ENCODE data around the gene OR9A4.
"Not testable (repeated sequence)": the region's sequence is repeated elsewhere in the genome, so short reads cannot be mapped to it uniquely, and the experiment has no call there.

OR9A4 gene

GRCh38 chr7:141877365-141877764 is 38.8 kb upstream of the OR9A4 start:
- no peak overlapping the region for H3K27ac ChIP-seq
- H3K4me3 ChIP-seq (ENCODE audit: low read depth, low read length) = no peak overlapping the region
- DNase-seq = no peak
- in situ Hi-C loops (cut with HindIII; ENCODE audit: low pct_ligation_motif_present, low sequenced_read_pairs) = no loop called here
- no peak for TF ChIP-seq CTCF (IDR thresholded peaks at IDR 0.05; ENCODE audit: low read depth, low read length, missing control alignments)
- no peaks in the 10 kb centered on the region for H3K36me3 ChIP-seq (replicated peaks)
- no peaks in the 10 kb centered on the region for H3K27me3 ChIP-seq (replicated peaks)

GRCh38 chr7:141880960-141881359 is 35.2 kb upstream of the OR9A4 start:
- in situ Hi-C loops (cut with HindIII; ENCODE audit: low pct_ligation_motif_present, low sequenced_read_pairs) = no loop called here
- H3K36me3 ChIP-seq (replicated peaks) = no peaks in the 10 kb centered on the region
- no peaks in the 10 kb centered on the region for H3K27me3 ChIP-seq (replicated peaks)
- H3K27ac ChIP-seq = no peak overlapping the region
- DNase-seq = no peak
- no peak for TF ChIP-seq CTCF (IDR thresholded peaks at IDR 0.05; ENCODE audit: low read depth, low read length, missing control alignments)
- no peak overlapping the region for H3K4me3 ChIP-seq (ENCODE audit: low read depth, low read length)

- H3K36me3 ChIP-seq (replicated peaks) = no peaks in the 10 kb centered on the region
- in situ Hi-C loops (cut with HindIII; ENCODE audit: low pct_ligation_motif_present, low sequenced_read_pairs) = no loop called here
- no peak for DNase-seq
- H3K27ac ChIP-seq = no peak overlapping the region
- no peak overlapping the region for H3K4me3 ChIP-seq (ENCODE audit: low read depth, low read length)
- H3K27me3 ChIP-seq (replicated peaks) = no peaks in the 10 kb centered on the region
- TF ChIP-seq CTCF (IDR thresholded peaks at IDR 0.05; ENCODE audit: low read depth, low read length, missing control alignments) = no peak
These were observed 31.5 kb upstream of the OR9A4 start for GRCh38 chr7:141884539-141885225.

DNA sequence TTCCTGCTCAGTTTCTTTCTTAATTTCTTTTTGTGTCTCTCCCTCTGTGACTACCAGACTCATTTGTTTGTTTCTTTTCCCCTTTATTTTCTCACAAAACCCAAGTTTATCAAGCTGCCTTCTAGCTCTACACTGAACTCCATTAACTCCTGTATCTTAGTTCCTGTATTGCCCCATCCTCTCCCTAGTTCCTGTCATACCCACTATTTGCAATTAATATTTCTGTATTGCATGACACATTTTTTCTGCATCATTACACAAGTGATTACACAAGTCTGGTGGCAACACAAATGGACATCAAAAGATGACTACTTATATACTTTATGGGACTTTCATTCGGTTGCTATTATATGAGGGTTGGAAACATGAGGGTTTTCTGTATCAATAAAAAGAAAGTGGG is 26.9 kb upstream of the OR9A4 start:
- DNase-seq = no peak
- in situ Hi-C loops (cut with HindIII; ENCODE audit: low pct_ligation_motif_present, low sequenced_read_pairs) = no loop called here
- no peak for TF ChIP-seq CTCF (IDR thresholded peaks at IDR 0.05; ENCODE audit: low read depth, low read length, missing control alignments)
- no peak overlapping the region for H3K4me3 ChIP-seq (ENCODE audit: low read depth, low read length)
- no peaks in the 10 kb centered on the region for H3K27me3 ChIP-seq (replicated peaks)
- no peaks in the 10 kb centered on the region for H3K36me3 ChIP-seq (replicated peaks)
- H3K27ac ChIP-seq = no peak overlapping the region

- TF ChIP-seq CTCF (IDR thresholded peaks at IDR 0.05; ENCODE audit: low read depth, low read length, missing control alignments) = no peak
- in situ Hi-C loops (cut with HindIII; ENCODE audit: low pct_ligation_motif_present, low sequenced_read_pairs) = no loop called here
- Histone ChIP-seq H3K36me3 (replicated peaks) (no peaks in the 10 kb centered on the region), H3K27me3 (replicated peaks) (no peaks in the 10 kb centered on the region), H3K4me3 (ENCODE audit: low read depth, low read length) (no peak overlapping the region), H3K27ac (no peak overlapping the region)
- no peak for DNase-seq
These were observed 24.9 kb upstream of the OR9A4 start for GRCh38 chr7:141891336-141891735.

DNA sequence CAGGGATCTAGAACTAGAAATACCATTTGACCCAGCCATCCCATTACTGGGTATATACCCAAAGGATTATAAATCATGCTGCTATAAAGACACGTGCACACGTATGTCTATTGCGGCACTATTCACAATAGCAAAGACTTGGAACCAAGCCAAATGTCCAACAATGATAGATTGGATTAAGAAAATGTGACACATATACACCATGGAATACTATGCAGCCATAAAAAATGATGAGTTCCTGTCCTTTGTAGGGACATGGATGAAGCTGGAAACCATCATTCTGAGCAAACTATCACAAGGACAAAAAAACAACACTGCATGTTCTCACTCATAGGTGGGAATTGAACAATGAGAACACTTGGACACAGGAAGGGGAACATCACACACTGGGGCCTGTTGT is 16.8 kb upstream of the OR9A4 start:
- DNase-seq; H3K36me3 ChIP-seq (replicated peaks); H3K4me3 ChIP-seq (ENCODE audit: low read depth, low read length); H3K27me3 ChIP-seq (replicated peaks); H3K27ac ChIP-seq; in situ Hi-C loops (cut with HindIII; ENCODE audit: low pct_ligation_motif_present, low sequenced_read_pairs): not testable (repeated sequence)
